ENCODE data around the gene TERT. TPM values are rescaled to one million over a fixed set of nuclear protein-coding genes. Genes with fewer than 3 reads are reported as not detected.

TERT gene
- total RNA-seq, 2 donors from 2014 or later, result 7.1 to 9.8 TPM

DNA sequence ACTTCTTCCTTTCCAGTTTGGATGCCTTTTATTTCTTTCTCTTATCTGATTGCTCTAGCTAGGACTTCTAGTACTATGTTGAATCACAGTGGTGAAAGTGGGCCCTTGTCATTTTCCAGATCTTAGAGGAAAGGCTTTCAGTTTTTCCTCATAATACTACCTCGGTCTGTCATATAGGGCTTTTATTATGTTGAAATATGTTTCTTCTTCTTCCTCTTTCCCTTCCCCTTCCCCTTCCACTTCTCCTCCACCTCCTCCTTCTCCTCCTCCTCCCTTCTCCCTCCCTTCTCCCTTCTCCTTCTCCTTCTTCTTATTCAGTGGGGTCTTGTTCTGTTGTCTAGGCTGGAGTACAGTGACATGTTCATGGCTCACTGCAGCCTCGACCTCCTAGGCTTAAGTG is 9.2 kb upstream of the TERT start:
- Histone ChIP-seq H3K36me3 (ENCODE audit: control insufficient read depth, insufficient read depth, low read length) (no peaks in the 10 kb centered on the region), H3K27me3 (ENCODE audit: control insufficient read depth, insufficient read depth, low read length, poor library complexity, severe bottlenecking) (peaks cover 22% of the 10 kb centered on the region), H3K9ac (ENCODE audit: extremely low read depth, low read length, poor library complexity, severe bottlenecking) (no peak overlapping the region), H3K4me1 (ENCODE audit: control insufficient read depth, insufficient read depth, low read length) (no peaks in the 10 kb centered on the region), H3K27ac (ENCODE audit: low read depth, low read length) (no peak overlapping the region), H3K4me3 (ENCODE audit: low read length) (no peak overlapping the region), H3K9me3 (ENCODE audit: control insufficient read depth, low read length) (no peaks in the 10 kb centered on the region)
- Mint-ChIP-seq H3K36me3 (ENCODE audit: low read depth) (no peaks in the 10 kb centered on the region), H3K27ac (no peak overlapping the region), H3K4me3 (no peak overlapping the region), H3K27me3 (ENCODE audit: insufficient read depth) (peaks cover 12% of the 10 kb centered on the region), H3K4me1 (no peaks in the 10 kb centered on the region), H3K9me3 (no peaks in the 10 kb centered on the region)
- TF ChIP-seq CTCF (conservative IDR thresholded peaks at IDR 0.05), result no peak
- WGBS, 2 experiments (ENCODE audit: insufficient coverage in 1 of 2, insufficient read length in 1 of 2), result 78 to 100% methylated on average over 1 of the region's 2 CpGs
- no peak for DNase-seq

GRCh38 chr5:1302258-1302657 is 7.4 kb upstream of the TERT start:
- Histone ChIP-seq H3K4me1 (ENCODE audit: control insufficient read depth, insufficient read depth, low read length) (no peaks in the 10 kb centered on the region), H3K27ac (ENCODE audit: low read depth, low read length) (no peak overlapping the region), H3K9me3 (ENCODE audit: control insufficient read depth, low read length) (no peaks in the 10 kb centered on the region), H3K9ac (ENCODE audit: extremely low read depth, low read length, poor library complexity, severe bottlenecking) (no peak overlapping the region), H3K27me3 (ENCODE audit: control insufficient read depth, insufficient read depth, low read length, poor library complexity, severe bottlenecking) (peaks cover 22% of the 10 kb centered on the region), H3K36me3 (ENCODE audit: control insufficient read depth, insufficient read depth, low read length) (no peaks in the 10 kb centered on the region), H3K4me3 (ENCODE audit: low read length) (no peak overlapping the region)
- no peak overlapping the region for H3K27ac Mint-ChIP-seq
- no peaks in the 10 kb centered on the region for H3K9me3 Mint-ChIP-seq
- H3K4me3 Mint-ChIP-seq, result no peak overlapping the region
- H3K27me3 Mint-ChIP-seq (ENCODE audit: insufficient read depth), result peaks cover 13% of the 10 kb centered on the region
- no peaks in the 10 kb centered on the region for H3K4me1 Mint-ChIP-seq
- WGBS, 2 experiments (ENCODE audit: insufficient coverage in 1 of 2, insufficient read length in 1 of 2), result 94% methylated on average over 2 of the region's 2 CpGs; no CpG with 5 or more reads in 1 of the 2 experiments
- no peak for DNase-seq
- no peaks in the 10 kb centered on the region for H3K36me3 Mint-ChIP-seq (ENCODE audit: low read depth)
- no peak for TF ChIP-seq CTCF (conservative IDR thresholded peaks at IDR 0.05)

GRCh38 chr5:1300581-1301083 is 5.8 kb upstream of the TERT start:
- DNase-seq, result peak; percentile 40
- Histone ChIP-seq H3K9me3 (ENCODE audit: control insufficient read depth, low read length) (no peaks in the 10 kb centered on the region), H3K27ac (ENCODE audit: low read depth, low read length) (no peak overlapping the region), H3K4me1 (ENCODE audit: control insufficient read depth, insufficient read depth, low read length) (no peaks in the 10 kb centered on the region), H3K36me3 (ENCODE audit: control insufficient read depth, insufficient read depth, low read length) (no peaks in the 10 kb centered on the region), H3K4me3 (ENCODE audit: low read length) (no peak overlapping the region), H3K9ac (ENCODE audit: extremely low read depth, low read length, poor library complexity, severe bottlenecking) (no peak overlapping the region), H3K27me3 (ENCODE audit: control insufficient read depth, insufficient read depth, low read length, poor library complexity, severe bottlenecking) (peaks cover 30% of the 10 kb centered on the region)
- WGBS, 2 experiments (ENCODE audit: insufficient coverage in 1 of 2, insufficient read length in 1 of 2), result 90 to 95% methylated on average over 15 to 20 of the region's 20 CpGs
- peaks cover 1% of the 10 kb centered on the region for H3K4me1 Mint-ChIP-seq
- no peaks in the 10 kb centered on the region for H3K9me3 Mint-ChIP-seq
- TF ChIP-seq CTCF (conservative IDR thresholded peaks at IDR 0.05), result no peak
- no peaks in the 10 kb centered on the region for H3K36me3 Mint-ChIP-seq (ENCODE audit: low read depth)
- no peak overlapping the region for H3K4me3 Mint-ChIP-seq
- H3K27ac Mint-ChIP-seq, result no peak overlapping the region
- peaks cover 26% of the 10 kb centered on the region for H3K27me3 Mint-ChIP-seq (ENCODE audit: insufficient read depth)
